Rectal smooth muscle tissue (tissue), 1 donor: Measurements from ENCODE around the gene CNTN4.

Experiments used
- H3K27ac ChIP-seq: one replicate; pipeline ENCODE4 v1.7.0; 2013; ENCODE audit warnings: low read depth, low read length, inconsistent platforms
- H3K27me3 ChIP-seq: one replicate; pipeline ENCODE4 v1.7.0; 2013; ENCODE audit warnings: low read length; ENCODE audit not compliant: control insufficient read depth, insufficient read depth
- H3K36me3 ChIP-seq: one replicate; pipeline ENCODE4 v1.7.0; 2013; ENCODE audit warnings: low read length; ENCODE audit not compliant: control insufficient read depth, insufficient read depth
- H3K4me1 ChIP-seq: one replicate; pipeline ENCODE4 v1.7.0; 2013; ENCODE audit warnings: low read length; ENCODE audit not compliant: control insufficient read depth, insufficient read depth
- H3K4me3 ChIP-seq: one replicate; pipeline ENCODE4 v1.7.0; 2013; ENCODE audit warnings: low read length
- H3K9ac ChIP-seq: one replicate; pipeline ENCODE4 v1.7.0; 2013; ENCODE audit warnings: low read length

CNTN4 gene

DNA sequence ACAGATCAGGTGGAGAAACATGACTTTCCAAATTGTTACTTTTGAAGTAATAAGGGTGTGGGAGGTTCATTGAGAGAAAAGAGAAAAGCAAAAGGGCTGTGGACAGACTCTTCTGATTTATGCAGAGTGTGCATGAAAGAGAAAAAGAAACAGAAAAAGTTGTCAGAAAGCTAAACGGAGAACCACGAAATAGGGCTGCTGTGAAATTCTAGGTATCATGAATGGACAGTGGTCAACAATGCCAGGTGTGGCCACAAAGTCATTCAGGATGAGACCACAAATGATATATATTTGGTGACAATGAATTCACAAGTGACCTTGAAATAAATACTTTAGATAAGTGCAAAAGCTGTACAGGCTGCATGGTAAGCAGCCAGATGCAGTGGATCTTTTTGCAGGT lies 841.4 kb downstream of the CNTN4 start:
- H3K4me3 ChIP-seq = no peak overlapping the region
- no peaks in the 10 kb centered on the region for H3K36me3 ChIP-seq
- no peaks in the 10 kb centered on the region for H3K27me3 ChIP-seq
- no peak overlapping the region for H3K27ac ChIP-seq
- H3K4me1 ChIP-seq = no peaks in the 10 kb centered on the region
- H3K9ac ChIP-seq = no peak overlapping the region

DNA sequence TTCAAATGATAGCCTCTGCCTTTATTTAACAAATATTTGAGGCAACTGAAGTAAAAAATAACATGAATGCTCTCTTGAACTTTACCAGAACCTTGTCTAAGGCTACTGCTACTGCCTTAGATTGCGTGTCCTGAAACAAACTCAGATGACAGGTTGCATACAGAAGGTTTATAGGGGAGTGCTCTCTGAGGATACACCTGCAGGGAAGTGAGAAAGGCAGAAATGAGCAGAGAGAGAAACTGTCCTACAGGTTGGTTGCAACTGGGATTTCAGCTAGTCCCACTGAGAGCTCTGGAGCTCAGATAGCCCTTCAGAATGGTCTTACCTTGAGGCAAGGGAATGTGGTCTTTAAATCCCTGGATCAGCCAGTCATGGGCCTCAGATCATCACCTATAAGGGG lies 846.0 kb downstream of the CNTN4 start:
- H3K36me3 ChIP-seq = no peaks in the 10 kb centered on the region
- H3K27ac ChIP-seq = no peak overlapping the region
- no peak overlapping the region for H3K4me3 ChIP-seq
- no peak overlapping the region for H3K9ac ChIP-seq
- no peaks in the 10 kb centered on the region for H3K27me3 ChIP-seq
- no peaks in the 10 kb centered on the region for H3K4me1 ChIP-seq

DNA sequence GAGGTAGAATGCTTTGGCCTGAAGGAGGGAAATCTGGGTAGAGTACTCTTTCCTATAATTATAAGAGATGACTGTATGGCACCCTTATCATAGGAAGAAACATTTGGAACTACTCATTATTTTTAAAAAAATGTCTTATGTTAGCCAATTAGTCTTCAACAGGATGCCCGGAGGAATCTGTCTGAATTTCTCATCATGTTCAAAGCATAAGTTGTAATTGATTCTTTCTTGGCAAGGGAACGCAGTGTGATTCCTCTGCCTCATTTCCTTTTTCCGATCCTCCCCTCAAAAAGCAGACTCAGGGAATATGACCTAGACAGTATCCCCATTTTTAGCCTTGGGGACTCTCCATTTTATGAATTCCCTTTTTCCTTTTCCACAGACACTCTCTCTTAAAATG lies 846.5 kb downstream of the CNTN4 start:
- H3K27me3 ChIP-seq = no peaks in the 10 kb centered on the region
- H3K9ac ChIP-seq = no peak overlapping the region
- H3K27ac ChIP-seq = no peak overlapping the region
- no peak overlapping the region for H3K4me3 ChIP-seq
- no peaks in the 10 kb centered on the region for H3K36me3 ChIP-seq
- H3K4me1 ChIP-seq = no peaks in the 10 kb centered on the region

DNA sequence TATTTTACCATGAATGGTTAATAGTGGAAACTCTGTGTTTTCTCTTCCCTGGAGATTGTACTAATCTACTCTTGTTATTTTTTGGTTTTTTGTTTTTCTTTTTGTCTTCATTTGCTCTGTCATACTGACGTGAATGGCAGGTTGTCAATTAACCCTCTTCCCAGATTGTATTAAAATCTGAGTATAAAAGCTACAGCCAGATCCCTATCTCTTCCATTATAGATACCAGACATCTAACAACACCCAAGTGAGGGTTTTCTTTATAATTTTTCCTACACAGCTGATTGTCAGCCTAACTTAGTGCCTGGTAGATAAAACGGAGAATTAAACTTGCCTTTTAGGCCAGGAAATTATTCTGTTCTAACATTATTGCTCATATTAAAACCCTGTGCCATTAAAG lies 848.9 kb downstream of the CNTN4 start:
- Histone ChIP-seq H3K27me3 (no peaks in the 10 kb centered on the region), H3K4me3 (no peak overlapping the region), H3K27ac (no peak overlapping the region), H3K9ac (no peak overlapping the region), H3K36me3 (no peaks in the 10 kb centered on the region), H3K4me1 (no peaks in the 10 kb centered on the region)

DNA sequence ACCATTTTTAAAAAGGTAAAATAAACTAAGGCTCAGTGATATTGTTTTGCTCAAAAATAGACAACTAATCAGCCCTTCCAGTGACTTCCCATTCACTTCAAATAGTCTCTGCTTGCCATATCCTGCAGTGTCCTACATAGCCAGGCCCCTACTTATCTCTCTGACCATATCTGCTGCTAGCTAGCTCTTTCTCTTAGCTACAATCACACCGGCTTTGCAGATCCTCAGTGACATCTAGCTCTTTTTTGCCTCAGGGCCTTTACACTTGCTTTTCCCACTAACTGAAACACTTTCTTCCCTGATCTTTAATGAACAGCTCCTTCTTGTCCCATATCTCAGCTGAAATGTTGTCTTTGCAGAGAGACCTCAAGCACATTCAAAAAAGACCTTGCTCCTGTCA lies 850.2 kb downstream of the CNTN4 start:
- H3K4me1 ChIP-seq = no peaks in the 10 kb centered on the region
- no peaks in the 10 kb centered on the region for H3K36me3 ChIP-seq
- no peak overlapping the region for H3K4me3 ChIP-seq
- no peak overlapping the region for H3K9ac ChIP-seq
- H3K27me3 ChIP-seq = no peaks in the 10 kb centered on the region
- no peak overlapping the region for H3K27ac ChIP-seq

DNA sequence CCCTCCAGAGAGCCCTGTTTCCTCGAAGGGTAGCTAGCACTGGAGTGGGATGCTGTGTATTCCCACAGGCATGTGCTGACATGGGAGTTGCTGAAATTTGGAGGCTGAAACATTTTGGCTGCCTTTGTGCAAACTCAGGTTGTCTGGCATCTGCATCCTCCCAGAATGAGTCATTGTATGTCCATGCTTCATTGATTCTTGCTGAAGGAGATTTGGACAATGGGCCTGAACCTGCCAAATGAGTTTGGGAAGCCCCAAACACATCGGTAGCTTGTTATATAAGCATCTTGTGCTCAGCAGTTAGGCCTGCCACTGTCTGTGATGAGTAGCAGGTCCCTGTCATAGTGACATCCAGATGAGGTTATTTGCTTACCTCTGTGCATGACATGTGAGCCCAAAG lies 851.5 kb downstream of the CNTN4 start:
- H3K9ac ChIP-seq = no peak overlapping the region
- H3K4me3 ChIP-seq = no peak overlapping the region
- H3K36me3 ChIP-seq = no peaks in the 10 kb centered on the region
- H3K27me3 ChIP-seq = no peaks in the 10 kb centered on the region
- H3K4me1 ChIP-seq = no peaks in the 10 kb centered on the region
- H3K27ac ChIP-seq = no peak overlapping the region

DNA sequence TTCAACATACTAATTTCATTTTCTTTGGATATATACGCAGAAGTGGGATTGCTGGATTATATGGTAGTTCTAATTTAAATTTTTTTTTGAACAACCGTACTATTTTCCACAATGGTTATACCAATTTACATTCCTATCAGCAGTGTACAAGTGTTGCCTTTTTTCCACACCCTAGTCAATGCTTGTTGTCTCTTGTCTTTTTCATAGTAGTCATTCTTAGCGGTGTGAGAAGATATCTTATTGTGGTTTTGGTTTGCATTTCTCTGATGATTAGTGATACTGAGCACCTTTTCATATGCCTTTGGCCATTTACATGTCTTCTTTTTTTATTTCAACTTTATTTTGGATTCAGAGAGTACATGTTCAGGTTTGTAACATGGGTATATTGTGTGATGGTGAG lies 858.4 kb downstream of the CNTN4 start:
- Histone ChIP-seq H3K27me3 (no peaks in the 10 kb centered on the region), H3K4me3 (no peak overlapping the region), H3K4me1 (peaks cover 3% of the 10 kb centered on the region), H3K27ac (no peak overlapping the region), H3K36me3 (no peaks in the 10 kb centered on the region), H3K9ac (no peak overlapping the region)

DNA sequence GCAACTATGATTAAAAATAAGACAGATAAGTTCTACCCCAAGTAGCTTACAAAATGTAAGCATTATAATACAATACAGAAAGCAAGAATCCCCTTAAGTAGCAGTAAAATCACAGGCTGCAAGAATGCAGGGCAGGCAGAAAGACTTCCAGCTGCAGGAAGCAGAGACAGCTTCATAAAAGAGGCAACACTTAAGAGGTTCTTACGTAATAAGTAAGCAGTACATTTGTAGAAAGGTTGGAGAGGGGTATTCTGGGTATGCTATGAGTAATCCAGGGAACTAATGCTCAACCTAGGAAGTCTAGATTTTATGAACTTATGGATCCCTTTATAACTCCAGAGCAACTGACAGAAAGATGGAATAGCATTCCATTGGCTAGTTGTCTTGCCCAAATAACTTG lies 859.9 kb downstream of the CNTN4 start:
- H3K4me1 ChIP-seq = peaks cover 3% of the 10 kb centered on the region
- H3K27me3 ChIP-seq = no peaks in the 10 kb centered on the region
- H3K27ac ChIP-seq = no peak overlapping the region

DNA sequence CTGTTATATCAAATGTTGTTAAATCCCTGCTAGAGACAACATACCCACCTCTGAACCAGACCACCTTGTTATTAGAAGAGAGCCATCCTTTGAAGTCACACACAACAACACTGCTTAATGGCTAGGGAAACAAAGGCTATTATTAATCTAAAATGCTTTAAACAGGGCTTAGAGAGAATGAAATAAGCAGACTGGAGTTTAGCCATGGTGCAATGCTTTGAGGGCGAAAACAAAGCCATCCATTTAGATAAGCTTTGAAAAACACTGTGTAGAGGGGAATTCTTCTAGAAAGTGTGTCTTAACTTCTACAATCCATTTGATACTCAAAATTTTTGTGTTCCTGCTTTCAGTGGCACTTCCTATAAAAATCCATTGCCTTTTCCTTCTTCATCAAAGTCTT lies 862.9 kb downstream of the CNTN4 start:
- Histone ChIP-seq H3K9ac (no peak overlapping the region), H3K36me3 (no peaks in the 10 kb centered on the region), H3K4me1 (peaks cover 3% of the 10 kb centered on the region), H3K27me3 (no peaks in the 10 kb centered on the region), H3K4me3 (no peak overlapping the region), H3K27ac (no peak overlapping the region)

More for the DNA sequence above, 859.9 kb downstream of the CNTN4 start:
- Histone ChIP-seq H3K9ac (no peak overlapping the region), H3K4me3 (no peak overlapping the region), H3K36me3 (no peaks in the 10 kb centered on the region)

DNA sequence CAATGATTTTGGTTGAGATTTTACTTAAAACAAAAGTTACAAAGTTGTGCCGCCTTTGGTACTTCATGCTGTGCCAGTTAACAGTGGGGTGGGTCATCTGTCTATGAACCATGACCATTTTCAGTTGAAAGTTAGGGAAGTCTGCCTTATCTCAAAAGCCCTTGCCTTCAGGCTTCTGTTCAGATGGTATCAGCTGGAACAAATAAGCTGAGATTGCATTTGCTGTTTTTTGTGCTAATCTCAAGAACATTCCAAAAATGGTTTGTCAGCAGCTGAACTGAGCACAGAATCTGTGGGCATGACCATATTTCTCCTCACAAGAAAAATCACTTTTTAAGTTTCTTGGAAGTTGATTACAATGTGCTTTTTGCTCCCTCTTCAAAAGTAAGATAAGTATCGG lies 869.2 kb downstream of the CNTN4 start:
- no peaks in the 10 kb centered on the region for H3K4me1 ChIP-seq
- H3K36me3 ChIP-seq = no peaks in the 10 kb centered on the region
- H3K9ac ChIP-seq = no peak overlapping the region
- H3K4me3 ChIP-seq = no peak overlapping the region
- H3K27me3 ChIP-seq = no peaks in the 10 kb centered on the region
- H3K27ac ChIP-seq = no peak overlapping the region

DNA sequence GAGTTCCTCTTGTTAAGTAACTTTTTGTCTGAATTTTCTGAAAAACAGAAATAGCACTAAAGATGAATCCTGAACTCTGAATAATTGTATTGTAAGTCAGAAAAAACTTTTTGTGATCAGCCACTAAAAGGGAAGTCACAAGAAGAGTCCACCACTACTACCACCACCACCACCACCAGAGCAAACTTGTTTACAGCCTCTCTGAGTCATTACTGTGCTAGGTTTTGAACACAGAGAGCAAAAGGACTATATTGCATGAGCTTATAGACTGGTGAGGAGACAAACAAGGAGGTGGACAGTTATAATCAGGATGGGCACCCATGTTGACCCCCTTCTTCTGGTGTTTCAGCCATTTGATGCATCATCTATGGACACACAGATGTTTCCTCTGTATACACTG lies 869.8 kb downstream of the CNTN4 start:
- no peaks in the 10 kb centered on the region for H3K36me3 ChIP-seq
- H3K27me3 ChIP-seq = no peaks in the 10 kb centered on the region
- no peaks in the 10 kb centered on the region for H3K4me1 ChIP-seq
- H3K9ac ChIP-seq = no peak overlapping the region
- no peak overlapping the region for H3K27ac ChIP-seq
- H3K4me3 ChIP-seq = no peak overlapping the region

DNA sequence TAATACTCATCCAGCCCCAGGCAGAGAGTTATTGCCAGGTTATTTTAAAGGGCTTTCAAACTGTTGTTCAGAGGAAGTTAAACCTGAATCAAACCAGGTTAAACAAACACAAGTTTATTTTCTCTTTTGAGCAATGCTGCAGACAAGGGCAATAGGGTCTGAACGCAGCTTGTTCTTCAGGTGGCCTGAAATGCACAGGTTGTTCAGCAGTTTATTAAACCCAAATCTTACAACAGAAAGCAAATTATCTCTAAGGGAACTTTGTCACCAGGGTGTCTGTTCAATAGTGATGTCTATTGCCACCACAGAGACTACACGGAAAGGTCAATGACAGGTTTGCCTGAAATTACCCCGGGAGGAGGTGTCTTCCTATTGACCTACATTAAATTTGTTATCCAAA lies 877.5 kb downstream of the CNTN4 start:
- Histone ChIP-seq H3K4me1 (no peaks in the 10 kb centered on the region), H3K4me3 (no peak overlapping the region), H3K27ac (no peak overlapping the region), H3K9ac (no peak overlapping the region), H3K36me3 (no peaks in the 10 kb centered on the region), H3K27me3 (no peaks in the 10 kb centered on the region)

DNA sequence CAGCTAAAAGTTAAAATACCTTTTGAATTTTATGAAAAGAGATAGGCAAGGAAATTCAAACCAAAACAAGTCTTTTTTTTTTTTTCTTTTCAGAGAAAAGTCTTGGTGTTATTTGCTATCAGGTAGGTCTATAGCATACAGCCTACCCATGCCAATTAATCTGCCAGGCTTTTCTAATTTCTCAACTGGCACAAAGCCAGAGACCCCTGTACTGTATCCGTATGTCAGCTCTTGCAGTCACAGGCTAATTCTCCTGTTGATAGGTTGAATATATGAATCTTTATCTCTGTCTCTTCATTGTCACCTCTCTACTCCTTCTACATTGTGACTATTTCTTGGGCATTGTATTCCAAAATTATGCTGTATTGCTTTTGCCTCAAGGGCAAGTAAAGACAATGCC lies 878.1 kb downstream of the CNTN4 start:
- Histone ChIP-seq H3K9ac (no peak overlapping the region), H3K27me3 (no peaks in the 10 kb centered on the region), H3K27ac (no peak overlapping the region), H3K36me3 (no peaks in the 10 kb centered on the region), H3K4me1 (no peaks in the 10 kb centered on the region), H3K4me3 (no peak overlapping the region)
